Measurements from ENCODE around the gene ZNG1A.
"Not testable (repeated sequence)": the region's sequence is repeated elsewhere in the genome, so short reads cannot be mapped to it uniquely, and the experiment has no call there.

GRCh38 chr9:94992-95391 lies 83.9 kb downstream of the ZNG1A start:
- TF ChIP-seq CTCF (conservative IDR thresholded peaks at IDR 0.05 in 1 of 2, IDR thresholded peaks at IDR 0.05 in 1 of 2; ENCODE audit: low read depth in 1 of 2, low read length in 2 of 2); EZH2 (IDR thresholded peaks at IDR 0.05; ENCODE audit: low read length, missing control alignments): not testable (repeated sequence)

All from fibroblast of lung (primary cell).